Neural cell (in vitro differentiated cells): ENCODE data around the gene TEX54. TPM values are rescaled to one million over a fixed set of nuclear protein-coding genes. Genes with fewer than 3 reads are reported as not detected.

Source experiments
- H2AFZ ChIP-seq: fragments of 200-600, 300-800 bp; sonication (generic), shearing (Covaris generic); 2 replicates; pipeline ENCODE4 v1.6.0; 2014; ENCODE audit warnings: low read depth, mild to moderate bottlenecking, antibody characterized with exemption, low read length, moderate library complexity
- H3F3A ChIP-seq: fragments of 200-600 bp; shearing (Covaris generic); 2 replicates; pipeline ENCODE4 v1.6.1; 2016; ENCODE audit warnings: mild to moderate bottlenecking, moderate library complexity, mixed read lengths, antibody characterized with exemption, low read length; ENCODE audit not compliant: insufficient read depth, poor library complexity, severe bottlenecking
- H3K27ac ChIP-seq: fragments of 200-600, 300-800 bp; sonication (generic), shearing (Covaris generic); 2 replicates; pipeline ENCODE4 v1.5.1; 2014; ENCODE audit warnings: mild to moderate bottlenecking, low read length, moderate library complexity
- H3K27me3 ChIP-seq: fragments of 300-800, 200-600 bp; sonication (generic), shearing (Covaris generic); 2 replicates; pipeline ENCODE4 v1.6.0; 2014; ENCODE audit warnings: mild to moderate bottlenecking, low read depth, low read length, moderate library complexity; ENCODE audit not compliant: insufficient read depth
- H3K36me3 ChIP-seq: fragments of 300-800, 200-600 bp; sonication (generic), shearing (Covaris generic); 2 replicates; pipeline ENCODE4 v1.5.1; 2014; ENCODE audit warnings: mild to moderate bottlenecking, antibody characterized with exemption, low read length, moderate library complexity; ENCODE audit not compliant: insufficient read depth
- H3K4me2 ChIP-seq: fragments of 300-800, 200-600 bp; sonication (generic), shearing (Covaris generic); 2 replicates; pipeline ENCODE4 v1.6.0; 2014; ENCODE audit warnings: mild to moderate bottlenecking, low read length
- H3K4me3 ChIP-seq: fragments of 300-800, 200-600 bp; sonication (generic), shearing (Covaris generic); 2 replicates; pipeline ENCODE4 v1.5.1; 2014; ENCODE audit warnings: mild to moderate bottlenecking, low read length, moderate library complexity
- H3K79me2 ChIP-seq: fragments of 200-600 bp; shearing (Covaris generic); replicated peaks from 2 replicates; pipeline ENCODE4 v1.6.0; 2014; ENCODE audit warnings: mild to moderate bottlenecking, low read length, moderate library complexity; ENCODE audit not compliant: insufficient read depth
- H3K9ac ChIP-seq: fragments of 300-800, 200-600 bp; sonication (generic), shearing (Covaris generic); 2 replicates; pipeline ENCODE4 v1.6.1; 2016; ENCODE audit warnings: mild to moderate bottlenecking, low read length, mixed read lengths
- H3K9me2 ChIP-seq: fragments of 200-600 bp; shearing (Covaris generic); 2 replicates; pipeline ENCODE4 v1.6.1; 2016; ENCODE audit warnings: mild to moderate bottlenecking, low read length, mixed read lengths; ENCODE audit not compliant: insufficient read depth
- H3K9me3 ChIP-seq: fragments of 200-600, 300-800 bp; sonication (generic), shearing (Covaris generic); 2 replicates; pipeline ENCODE4 v1.6.1; 2016; ENCODE audit warnings: mild to moderate bottlenecking, mixed run types, low read length, moderate library complexity, mixed read lengths
- H4K20me1 ChIP-seq: fragments of 200-600 bp; shearing (Covaris generic); 2 replicates; pipeline ENCODE4 v1.6.1; 2016; ENCODE audit warnings: mild to moderate bottlenecking, mixed run types; ENCODE audit not compliant: insufficient read depth
- CTCF ChIP-seq: fragments of 450-650 bp; IDR thresholded peaks from 2 replicates; pipeline ENCODE4 v1.5.1; 2014; ENCODE audit warnings: antibody characterized with exemption, mild to moderate bottlenecking, moderate library complexity; ENCODE audit not compliant: poor library complexity, severe bottlenecking
- EP300 ChIP-seq: fragments of 450-650 bp; conservative IDR thresholded peaks from 2 replicates; pipeline ENCODE4 v1.6.1; 2014; ENCODE audit warnings: antibody characterized with exemption, mild to moderate bottlenecking, moderate library complexity; ENCODE audit not compliant: poor library complexity, severe bottlenecking
- EZH2 ChIP-seq: fragments of 200-600, 300-800 bp; shearing (Covaris generic), sonication (generic); IDR thresholded peaks from 2 replicates; pipeline ENCODE4 v1.6.1; 2014; ENCODE audit warnings: antibody characterized with exemption, low read length, borderline replicate concordance, mild to moderate bottlenecking; ENCODE audit not compliant: insufficient read depth, poor library complexity, severe bottlenecking
- MXI1 ChIP-seq: fragments of 450-650 bp; conservative IDR thresholded peaks from 2 replicates; pipeline ENCODE4 v1.6.1; 2014; ENCODE audit warnings: antibody characterized with exemption, mild to moderate bottlenecking; ENCODE audit not compliant: poor library complexity, severe bottlenecking
- POLR2AphosphoS5 ChIP-seq: IDR thresholded peaks from 2 replicates; pipeline ENCODE4 v1.6.1; 2012
- RAD21 ChIP-seq: fragments of 450-650 bp; conservative IDR thresholded peaks from 2 replicates; pipeline ENCODE4 v1.6.1; 2014; ENCODE audit warnings: antibody characterized with exemption, mild to moderate bottlenecking, moderate library complexity
- REST ChIP-seq: IDR thresholded peaks from 2 replicates; pipeline ENCODE4 v1.6.1; 2012; ENCODE audit warnings: borderline replicate concordance
- SMC3 ChIP-seq: fragments of 450-650 bp; conservative IDR thresholded peaks from 2 replicates; pipeline ENCODE4 v1.6.1; 2014; ENCODE audit warnings: antibody characterized with exemption, mild to moderate bottlenecking, moderate library complexity; ENCODE audit not compliant: poor library complexity
- TAF1 ChIP-seq: IDR thresholded peaks from 2 replicates; pipeline ENCODE4 v1.6.1; 2012; ENCODE audit warnings: low read depth
- polyA plus RNA-seq: library from polyadenylated mRNA; depleted of rRNA; stranded (reverse); fragments of >200 nt; gene quantifications from 2 replicates; pipeline ENCODE4 v1.2.3, GENCODE V29; 2014

Gene TEX54
- polyA plus RNA-seq, 1 donor from 2014 or later = not detected

- Histone ChIP-seq H3K9me3 (no peaks in the 10 kb centered on the region), H3K9ac (no peak overlapping the region), H3K36me3 (no peaks in the 10 kb centered on the region), H3K4me2 (no peak overlapping the region), H2AFZ (no peak overlapping the region), H3F3A (peaks cover 3% of the 10 kb centered on the region), H3K27ac (no peak overlapping the region), H3K79me2 (peaks cover 10% of the 10 kb centered on the region), H4K20me1 (no peaks in the 10 kb centered on the region), H3K27me3 (no peaks in the 10 kb centered on the region), H3K9me2 (no peaks in the 10 kb centered on the region), H3K4me3 (peak overlapping the region; percentile 21)
- TF ChIP-seq RAD21 (no peak), SMC3 (no peak), TAF1 (no peak), EZH2 (no peak), REST (no peak), EP300 (no peak), MXI1 (no peak), CTCF (no peak), POLR2AphosphoS5 (no peak)
Measured at GRCh38 chr11:62788991-62789390, 43.6 kb downstream of the TEX54 start.

DNA sequence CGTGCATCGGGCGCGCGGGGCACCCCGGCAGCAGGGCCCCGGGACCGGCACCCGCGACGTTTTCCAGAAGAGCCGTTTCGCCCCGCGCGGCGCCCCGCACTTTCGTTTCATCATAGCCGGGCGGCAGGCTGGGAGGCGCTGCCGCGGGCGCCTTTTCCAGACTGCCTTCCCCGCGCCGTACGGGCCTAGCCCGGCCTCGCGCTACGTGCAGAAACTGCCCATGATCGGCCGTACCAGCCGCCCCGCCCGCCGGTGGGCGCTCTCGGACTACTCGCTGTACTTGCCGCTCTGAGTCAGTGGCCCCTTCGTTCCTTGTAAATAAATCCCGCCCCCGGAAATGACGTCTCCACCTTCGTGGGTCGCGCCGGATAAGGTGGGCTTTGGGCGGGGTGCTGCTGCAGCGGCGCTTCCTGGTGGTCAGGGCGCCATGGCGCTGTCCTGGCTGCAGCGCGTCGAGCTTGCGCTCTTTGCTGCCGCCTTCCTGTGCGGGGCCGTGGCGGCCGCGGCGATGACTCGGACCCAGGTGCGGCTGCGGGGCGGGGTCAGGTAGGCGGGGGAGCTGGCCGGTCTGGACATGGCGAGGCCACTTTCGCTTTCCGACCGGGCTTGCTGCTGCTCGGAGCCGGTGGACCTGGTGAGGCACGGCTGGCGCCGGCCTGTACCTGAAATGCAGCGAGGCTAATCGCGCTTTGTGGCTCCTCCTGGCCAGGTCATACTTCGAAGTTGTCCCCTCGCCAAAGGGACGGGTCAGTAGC is 45.5 kb downstream of the TEX54 start, which contains the start of gene TMEM179B:
TSS of gene TMEM179B (plus strand) at position 398 of the 755 bp plus-strand sequence. CDS start at position 428, 30 bp downstream.
- Histone ChIP-seq H3K9me3 (no peaks in the 10 kb centered on the region), H3K27me3 (no peaks in the 10 kb centered on the region), H3F3A (peaks cover 2% of the 10 kb centered on the region), H3K36me3 (no peaks in the 10 kb centered on the region), H3K79me2 (peaks cover 10% of the 10 kb centered on the region), H3K9ac (peak within 1 kb of the TSS; percentile 87), H3K4me3 (peak within 1 kb of the TSS; percentile 90), H2AFZ (peak within 1 kb of the TSS; percentile 63), H3K27ac (peak within 1 kb of the TSS; percentile 88), H4K20me1 (no peaks in the 10 kb centered on the region), H3K9me2 (no peaks in the 10 kb centered on the region), H3K4me2 (peak within 1 kb of the TSS; percentile 56)
- TF ChIP-seq SMC3 = peak; percentile 52
- peak; percentile 66 for TF ChIP-seq TAF1
- TF ChIP-seq CTCF = peak; percentile 59
- peak; percentile 87 for TF ChIP-seq MXI1
- peak; percentile 56 for TF ChIP-seq EP300
- peak; percentile 97 for TF ChIP-seq POLR2AphosphoS5
- no peak for TF ChIP-seq EZH2
- TF ChIP-seq REST = peak; percentile 69
- TF ChIP-seq RAD21 = peak; percentile 41
